HepG2 (cell line): ENCODE measurements around the gene GNG12. TPM values are rescaled to one million over a fixed set of nuclear protein-coding genes. Genes with fewer than 3 reads are reported as not detected.

Experiments used
- ATAC-seq: fragments of 200-7000 bp; cut with Tn5 transposase; 3 replicates; pipeline ENCODE4 v1.9.1; 2020; ENCODE audit warnings: mild to moderate bottlenecking, moderate library complexity
- BruUV-seq: library from RNA; stranded (reverse); fragments of 400-500 nt; replicated peaks from 2 replicates; lab custom pipeline; 2021; lab: Mats Ljungman, UMichigan
- CTCF ChIA-PET: fragments of 300-600 bp; formaldehyde crosslinking; extraction: SDS; loops from one replicate; lab custom pipeline; 2021; ENCODE audit warnings: low total read pairs, inconsistent platforms, low intra/inter-chr PET ratio; lab: Yijun Ruan, JAX
- POLR2A ChIA-PET: fragments of 350-600 bp; sonication (Branson Sonifier 250); formaldehyde crosslinking; loops from one replicate; lab custom pipeline; 2020; ENCODE audit warnings: antibody characterized with exemption, inconsistent platforms; lab: Yijun Ruan, JAX
- DNase-seq: peaks from one replicate; pipeline ENCODE4 v3.0.0-alpha.2; 2015; ENCODE audit warnings: low spot score
- FAIRE-seq: peaks from 3 replicates; lab custom pipeline; 2011; peaks lifted over from hg19 to GRCh38; lab: Jason Lieb, UNC
- H2AFZ ChIP-seq: one replicate; pipeline ENCODE4 v1.6.1; 2011; ENCODE audit warnings: low read length, inconsistent platforms
- H3K27ac ChIP-seq: fragments of 300-600 bp; 3 replicates; pipeline ENCODE4 v1.8.0; 2011; ENCODE audit warnings: mixed run types, mild to moderate bottlenecking, mixed read lengths, low read length, inconsistent platforms; ENCODE audit not compliant: insufficient read depth; ENCODE audit errors: extremely low read length
- H3K27me3 ChIP-seq, 2 experiments: fragments of 200-600 bp in 1 of 2; 2 replicates in 1 of 2; 3 replicates in 1 of 2; pipeline versions ENCODE4 v1.6.0 to v1.8.0; 2011; ENCODE audit warnings: low read length in 2 of 2, mild to moderate bottlenecking in 2 of 2, moderate library complexity in 2 of 2, inconsistent platforms in 1 of 2; ENCODE audit not compliant: insufficient read depth in 2 of 2, control insufficient read depth in 1 of 2
- H3K36me3 ChIP-seq, 2 experiments: fragments of 200-600 bp in 1 of 2; replicated peaks in 1 of 2; 2 replicates in 1 of 2; 3 replicates in 1 of 2; pipeline versions ENCODE4 v1.5.1 to v1.8.0; 2011; ENCODE audit warnings: low read length in 2 of 2, inconsistent platforms in 1 of 2; ENCODE audit not compliant: insufficient read depth in 2 of 2, control insufficient read depth in 1 of 2
- H3K4me1 ChIP-seq: 2 replicates; pipeline ENCODE4 v1.5.1; 2012; ENCODE audit warnings: low read length, inconsistent platforms; ENCODE audit not compliant: insufficient read depth
- H3K4me2 ChIP-seq: 2 replicates; pipeline ENCODE4 v1.6.0; 2011; ENCODE audit warnings: low read depth, low read length, inconsistent platforms
- H3K4me3 ChIP-seq, 3 experiments: fragments of 200-600 bp in 1 of 3; sonication (generic), shearing (Covaris generic) in 1 of 3; replicated peaks in 1 of 3; 2 replicates each; pipeline ENCODE4 v1.5.1; 2011 to 2016; ENCODE audit warnings: low read length in 3 of 3, inconsistent platforms in 2 of 3, low read depth in 2 of 3, mild to moderate bottlenecking in 2 of 3, control low read depth in 1 of 3, mixed read lengths in 1 of 3; ENCODE audit not compliant: insufficient read depth in 1 of 3
- H3K79me2 ChIP-seq: one replicate; pipeline ENCODE4 v1.6.1; 2011; ENCODE audit warnings: low read length, inconsistent platforms; ENCODE audit not compliant: insufficient read depth
- H3K9ac ChIP-seq: 2 replicates; pipeline ENCODE4 v1.6.0; 2011; ENCODE audit warnings: mild to moderate bottlenecking, low read depth, low read length, inconsistent platforms; ENCODE audit not compliant: insufficient read depth
- H3K9me3 ChIP-seq: 2 replicates; pipeline ENCODE4 v1.5.1; 2012; ENCODE audit warnings: mild to moderate bottlenecking, low read length
- H4K20me1 ChIP-seq: 2 replicates; pipeline ENCODE4 v1.6.0; 2011; ENCODE audit warnings: inconsistent platforms, mild to moderate bottlenecking, low read length, moderate library complexity; ENCODE audit not compliant: insufficient read depth
- ATF4 ChIP-seq, 2 experiments: fragments of 450-650 bp in 1 of 2; sonication (generic) in 1 of 2; formaldehyde crosslinking; IDR thresholded peaks; 2 replicates each; pipeline versions ENCODE4 v1.5.0 to v1.8.0; 2020 to 2022; ENCODE audit warnings: mild to moderate bottlenecking in 1 of 2, missing genetic modification reagents in 1 of 2
- FOXJ3 ChIP-seq: sonication (generic); formaldehyde crosslinking; IDR thresholded peaks from 2 replicates; pipeline ENCODE4 v1.4.0; 2020; ENCODE audit warnings: missing genetic modification reagents, mild to moderate bottlenecking, borderline replicate concordance
- MAFF ChIP-seq: IDR thresholded peaks from 2 replicates; pipeline ENCODE4 v1.6.1; 2011; ENCODE audit warnings: low read depth, low read length, improper control_type of control experiment
- MAFK ChIP-seq, 2 experiments: IDR thresholded peaks in 1 of 2; conservative IDR thresholded peaks in 1 of 2; 2 replicates each; pipeline ENCODE4 v1.6.1; 2011; ENCODE audit warnings: improper control_type of control experiment in 2 of 2, low read length in 2 of 2
- SNAPC2 ChIP-seq: sonication (generic); formaldehyde crosslinking; IDR thresholded peaks from 2 replicates; pipeline ENCODE4 v1.8.1; 2022; ENCODE audit warnings: mild to moderate bottlenecking, missing genetic modification reagents
- TBX2 ChIP-seq: sonication (generic); formaldehyde crosslinking; IDR thresholded peaks from 2 replicates; pipeline ENCODE4 v1.5.0; 2020; ENCODE audit warnings: missing genetic modification reagents, mild to moderate bottlenecking, borderline replicate concordance
- ZBTB2 ChIP-seq: sonication (generic); formaldehyde crosslinking; IDR thresholded peaks from 2 replicates; pipeline ENCODE4 v1.8.0; 2022; ENCODE audit warnings: low read depth, missing genetic modification reagents
- ZBTB42 ChIP-seq: sonication (generic); formaldehyde crosslinking; IDR thresholded peaks from 2 replicates; pipeline ENCODE4 v1.5.0; 2020; ENCODE audit warnings: mild to moderate bottlenecking, missing genetic modification reagents
- ZNF431 ChIP-seq: sonication (generic); formaldehyde crosslinking; IDR thresholded peaks from 2 replicates; pipeline ENCODE4 v1.9.0; 2022; ENCODE audit warnings: missing genetic modification reagents, low read depth, mild to moderate bottlenecking, borderline replicate concordance
- WGBS: methylation state at CpG from one replicate; pipeline ENCODE4 v1.1.6; 2017; ENCODE audit warnings: low lambda C conversion rate; 5-methylcytosine and 5-hydroxymethylcytosine counted together
- in situ Hi-C: cut with HindIII; loops from 2 replicates; pipeline ENCODE4 v1.10.0; 2017; ENCODE audit warnings: low pct_unique_long_range_greater_than_20kb; ENCODE audit not compliant: extremely low pct_ligation_motif_present
- intact Hi-C: fragments of 100-400 bp; cut with micrococcal nuclease; formaldehyde crosslinking; loops from one replicate; pipeline ENCODE4 v1.10.0; 2022; ENCODE audit not compliant: unreplicated experiment
- polyA plus RNA-seq, 8 experiments: library from polyadenylated mRNA; depleted of rRNA in 3 of 8; stranded (reverse) in 7 of 8; unstranded in 1 of 8; fragments of >200 nt; fragmentation: Illumina TruSeq in 4 of 8; extraction: Trizol in 4 of 8; gene quantifications; 2 replicates each; pipeline versions ENCODE4 v1.2.1 to v1.2.3, GENCODE V29; 2011 to 2016; ENCODE audit warnings: low read depth in 4 of 8, missing spikeins in 1 of 8, mixed read lengths in 1 of 8; ENCODE audit not compliant: insufficient read depth in 1 of 8
- total RNA-seq, 5 experiments: library from RNA; depleted of rRNA; stranded (reverse); fragments of >200 nt; fragmentation: Illumina TruSeq; extraction: Trizol; gene quantifications; 2 replicates each; pipeline ENCODE4 v1.2.3, GENCODE V29; 2016; ENCODE audit warnings: low read depth in 1 of 5
- TF ChIP-seq, protein P1 (sequence below): sonication (generic); formaldehyde crosslinking; IDR thresholded peaks from 2 replicates; pipeline ENCODE4 v1.4.0; 2020; ENCODE audit warnings: missing genetic modification reagents, mild to moderate bottlenecking, borderline replicate concordance

The GNG12 gene
- total and polyA plus RNA-seq, 2 of the 13 experiments (the other 11 are each of a cell fraction or from before 2014, with no cell fraction given) = 0.11 TPM

DNA sequence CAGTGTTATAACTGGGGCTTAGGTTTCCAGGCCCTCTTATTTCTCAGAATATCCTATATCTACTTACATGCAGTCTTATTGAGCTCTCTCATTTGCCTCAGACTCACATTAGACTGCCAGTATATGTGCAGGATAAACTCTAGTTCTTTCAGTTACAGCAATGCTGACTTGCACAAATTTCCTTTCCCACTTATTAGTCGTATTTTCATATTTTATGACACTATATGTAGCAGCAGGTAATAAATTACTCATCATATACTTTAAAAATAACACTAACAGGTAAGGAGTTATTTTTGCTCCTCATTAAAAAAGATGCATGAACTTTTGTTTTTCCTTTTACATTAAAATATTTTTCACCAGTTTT is 82.6 kb downstream of the GNG12 start:
- no peak for DNase-seq
- in situ Hi-C loops (no loop called here), intact Hi-C loops (no loop called here)
- Histone ChIP-seq H3K36me3 (no peaks in the 10 kb centered on the region), H3K9me3 (no peaks in the 10 kb centered on the region), H3K4me1 (peaks cover 78% of the 10 kb centered on the region), H3K9ac (no peak overlapping the region), H3K27me3 (no peaks in the 10 kb centered on the region), H2AFZ (no peak overlapping the region), H4K20me1 (no peaks in the 10 kb centered on the region), H3K79me2 (no peaks in the 10 kb centered on the region), H3K27ac (no peak overlapping the region), H3K4me2 (no peak overlapping the region), H3K4me3 (no peak overlapping the region)
- no TSS peak for BruUV-seq
- 61% methylated on average over 1 of the region's 1 CpG for WGBS
- FAIRE-seq = no peak
- POLR2A ChIA-PET = interaction anchor here (1.5 kb wide), 1 partner anchor 64 kb away, joined by 4 read pairs; no protein-coding TSS in a partner anchor
- TF ChIP-seq MAFK (conservative IDR thresholded peaks at IDR 0.05 in 1 of 2, IDR thresholded peaks at IDR 0.05 in 1 of 2; ENCODE audit: low read length in 2 of 2) (peak; percentile 59 to 62), MAFF (peak; percentile 46), ZNF431 (CRISPR knock-in tag) (no peak)
- no peak for ATAC-seq
- CTCF ChIA-PET = no interaction called here

DNA sequence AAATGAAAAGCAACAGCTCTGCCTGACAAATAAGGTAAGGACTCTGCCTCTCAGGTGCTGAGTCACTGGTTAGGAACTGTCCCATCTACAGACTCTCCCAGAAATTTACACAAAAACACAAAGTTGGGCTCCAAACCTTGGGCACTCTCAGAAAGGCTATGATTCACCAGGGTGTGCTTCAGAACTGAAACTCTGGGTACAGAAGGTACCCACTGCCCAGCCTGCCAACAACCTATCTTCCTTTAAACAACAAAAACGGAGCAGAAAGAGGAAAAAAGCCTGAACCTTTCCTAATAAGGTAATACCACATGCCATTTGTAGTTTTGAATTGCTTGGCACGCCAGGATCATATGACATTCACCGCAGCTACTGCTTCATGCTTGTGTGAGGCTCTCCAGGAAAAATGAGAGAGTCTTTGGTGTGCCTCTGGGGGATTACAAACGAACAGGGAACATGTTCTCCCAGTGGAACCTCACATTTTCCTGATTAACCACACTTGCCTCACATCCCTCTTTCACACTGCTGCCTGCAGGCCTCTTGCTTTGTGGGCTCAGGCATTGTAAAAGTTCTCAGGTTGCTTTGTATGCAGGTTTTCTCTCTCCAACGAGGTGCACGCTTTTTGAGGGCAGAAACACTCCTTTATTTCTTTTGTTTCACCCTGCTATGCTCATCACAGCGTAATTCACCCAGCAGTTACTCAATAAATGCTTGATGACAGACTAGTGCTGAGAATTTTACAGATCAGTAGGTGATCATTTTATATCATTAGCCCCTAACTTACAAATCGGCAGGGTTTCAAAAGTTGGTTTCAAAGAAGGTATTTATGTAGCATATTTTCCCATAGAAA is 83.2 kb downstream of the GNG12 start:
- H3K4me1 ChIP-seq = peaks cover 79% of the 10 kb centered on the region
- POLR2A ChIA-PET = interaction anchor here (0.7 to 1.5 kb wide), 3 partner anchors 10 to 64 kb away, joined by 3 to 4 read pairs (median 4); no protein-coding TSS in a partner anchor
- TF ChIP-seq ZBTB42 (CRISPR knock-in tag) (no peak), ATF4 (CRISPR knock-in tag; IDR thresholded peaks at IDR 0.05) (no peak), ZBTB2 (CRISPR knock-in tag) (no peak), SNAPC2 (no peak), FOXJ3 (CRISPR knock-in tag) (no peak), TBX2 (CRISPR knock-in tag) (no peak)
- TF ChIP-seq, protein P1, sequence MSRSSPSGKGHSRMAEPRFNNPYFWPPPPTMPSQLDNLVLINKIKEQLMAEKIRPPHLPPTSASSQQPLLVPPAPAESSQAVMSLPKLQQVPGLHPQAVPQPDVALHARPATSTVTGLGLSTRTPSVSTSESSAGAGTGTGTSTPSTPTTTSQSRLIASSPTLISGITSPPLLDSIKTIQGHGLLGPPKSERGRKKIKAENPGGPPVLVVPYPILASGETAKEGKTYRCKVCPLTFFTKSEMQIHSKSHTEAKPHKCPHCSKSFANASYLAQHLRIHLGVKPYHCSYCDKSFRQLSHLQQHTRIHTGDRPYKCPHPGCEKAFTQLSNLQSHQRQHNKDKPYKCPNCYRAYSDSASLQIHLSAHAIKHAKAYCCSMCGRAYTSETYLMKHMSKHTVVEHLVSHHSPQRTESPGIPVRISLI (CRISPR knock-in tag) = no peak

More for the DNA sequence above, 83.2 kb downstream of the GNG12 start:
- Histone ChIP-seq H3K4me3 (0 out of 6 replicates have a peak overlapping the region, but pooled peaks of 1 of the 3 experiments have one; percentile 5), H3K79me2 (no peaks in the 10 kb centered on the region), H3K9me3 (no peaks in the 10 kb centered on the region), H3K27me3 (no peaks in the 10 kb centered on the region), H3K36me3 (no peaks in the 10 kb centered on the region), H3K4me2 (peak overlapping the region; percentile 54), H3K27ac (no peak overlapping the region), H2AFZ (peak overlapping the region; percentile 70), H4K20me1 (no peaks in the 10 kb centered on the region), H3K9ac (no peak overlapping the region; the same call in 1 of the 2 replicates)
- no peak for DNase-seq
- ATAC-seq = peak; percentile 24; the same call in 2 of the 3 replicates
- CTCF ChIA-PET = no interaction called here
- WGBS = 33% methylated on average over 8 of the region's 8 CpGs
- intact Hi-C loops (loop anchor here (1.0 kb wide), 1 partner anchor 25 kb away; no protein-coding TSS in a partner anchor), in situ Hi-C loops (no loop called here)
- FAIRE-seq = no peak
- no TSS peak for BruUV-seq
